H9 (cell line): ENCODE results near the gene DTD1. TPM values are rescaled to one million over a fixed set of nuclear protein-coding genes. Genes with fewer than 3 reads are reported as not detected.
A peak's percentile ranks its signal among the peaks of the same experiment; 100 is the strongest.

Experiments used
- DNase-seq: peaks from one replicate; pipeline ENCODE4 v3.0.0-alpha.2; 2017
- H2AFZ ChIP-seq: one replicate; pipeline ENCODE4 v1.6.1; 2013; ENCODE audit warnings: mild to moderate bottlenecking, low read length, control low read depth, moderate library complexity
- H2AK5ac ChIP-seq: 2 replicates; pipeline ENCODE4 v1.6.1; 2013; ENCODE audit warnings: low read length, control low read depth, mixed read lengths; ENCODE audit not compliant: insufficient read length
- H2BK120ac ChIP-seq: one replicate; pipeline ENCODE4 v1.6.1; 2013; ENCODE audit warnings: low read depth, mild to moderate bottlenecking, low read length, control low read depth, inconsistent platforms; ENCODE audit not compliant: poor library complexity, severe bottlenecking
- H2BK12ac ChIP-seq: 2 replicates; pipeline ENCODE4 v1.6.1; 2013; ENCODE audit warnings: low read length, control low read depth, mixed read lengths, low read depth; ENCODE audit not compliant: insufficient read length
- H2BK15ac ChIP-seq: 2 replicates; pipeline ENCODE4 v1.6.1; 2013; ENCODE audit warnings: low read depth, low read length, control low read depth
- H2BK20ac ChIP-seq: one replicate; pipeline ENCODE4 v1.6.1; 2013; ENCODE audit warnings: low read depth, mild to moderate bottlenecking, low read length, control low read depth, inconsistent platforms; ENCODE audit not compliant: poor library complexity, severe bottlenecking
- H2BK5ac ChIP-seq: 2 replicates; pipeline ENCODE4 v1.6.1; 2013; ENCODE audit warnings: low read length, control low read depth, mixed read lengths; ENCODE audit not compliant: insufficient read length
- H3K14ac ChIP-seq: 2 replicates; pipeline ENCODE4 v1.6.1; 2013; ENCODE audit warnings: low read length, control low read depth; ENCODE audit not compliant: insufficient read depth
- H3K18ac ChIP-seq: 2 replicates; pipeline ENCODE4 v1.6.1; 2013; ENCODE audit warnings: low read depth, mild to moderate bottlenecking, mixed read lengths, low read length, control low read depth; ENCODE audit not compliant: insufficient read length
- H3K23ac ChIP-seq: 2 replicates; pipeline ENCODE4 v1.6.1; 2013; ENCODE audit warnings: low read length, control low read depth, mixed read lengths, low read depth; ENCODE audit not compliant: insufficient read length
- H3K23me2 ChIP-seq: 2 replicates; pipeline ENCODE4 v1.6.1; 2013; ENCODE audit warnings: low read depth, mild to moderate bottlenecking, mixed read lengths, low read length, control low read depth; ENCODE audit not compliant: insufficient read length, poor library complexity, severe bottlenecking
- H3K27ac ChIP-seq: 2 replicates; pipeline ENCODE4 v1.5.1; 2013; ENCODE audit warnings: low read length, control low read depth, mixed read lengths, low read depth; ENCODE audit not compliant: insufficient read length
- H3K27me3 ChIP-seq: 2 replicates; pipeline ENCODE4 v1.6.1; 2013; ENCODE audit warnings: low read length, control low read depth, inconsistent platforms; ENCODE audit not compliant: insufficient read depth
- H3K4ac ChIP-seq: 2 replicates; pipeline ENCODE4 v1.6.1; 2013; ENCODE audit warnings: low read depth, mild to moderate bottlenecking, control low read depth, inconsistent platforms, low read length, moderate library complexity
- H3K4me1 ChIP-seq: 2 replicates; pipeline ENCODE4 v1.6.1; 2013; ENCODE audit warnings: low read length, control low read depth, inconsistent platforms; ENCODE audit not compliant: insufficient read depth
- H3K4me2 ChIP-seq: 2 replicates; pipeline ENCODE4 v1.6.1; 2013; ENCODE audit warnings: low read length, control low read depth, mixed read lengths; ENCODE audit not compliant: insufficient read length, insufficient read depth
- H3K56ac ChIP-seq: 2 replicates; pipeline ENCODE4 v1.6.1; 2013; ENCODE audit warnings: low read depth, mild to moderate bottlenecking, mixed read lengths, low read length, control low read depth; ENCODE audit not compliant: insufficient read length
- H3K79me1 ChIP-seq: 2 replicates; pipeline ENCODE4 v1.6.1; 2013; ENCODE audit warnings: low read depth, mild to moderate bottlenecking, moderate library complexity, low read length, control low read depth, inconsistent platforms; ENCODE audit not compliant: insufficient read depth, poor library complexity, severe bottlenecking
- H3K79me2 ChIP-seq: 2 replicates; pipeline ENCODE4 v1.6.1; 2013; ENCODE audit warnings: low read length, control low read depth, inconsistent platforms; ENCODE audit not compliant: insufficient read depth
- H3K9ac ChIP-seq: 2 replicates; pipeline ENCODE4 v1.6.1; 2013; ENCODE audit warnings: low read length, control low read depth, mixed read lengths; ENCODE audit not compliant: insufficient read length; ENCODE audit errors: extremely low read depth
- H3K9me3 ChIP-seq: one replicate; pipeline ENCODE4 v1.6.1; 2013; ENCODE audit warnings: low read depth, low read length, inconsistent platforms; ENCODE audit not compliant: control insufficient read depth
- H3T11ph ChIP-seq: one replicate; pipeline ENCODE4 v1.6.1; 2013; ENCODE audit warnings: mild to moderate bottlenecking, low read length, control low read depth, inconsistent platforms
- H4K20me1 ChIP-seq: one replicate; pipeline ENCODE4 v1.6.1; 2013; ENCODE audit not compliant: control insufficient read depth, insufficient read length, insufficient read depth
- H4K5ac ChIP-seq: 2 replicates; pipeline ENCODE4 v1.6.1; 2013; ENCODE audit warnings: low read depth, mild to moderate bottlenecking, mixed read lengths, low read length, control low read depth; ENCODE audit not compliant: insufficient read length
- H4K8ac ChIP-seq: replicated peaks from 2 replicates; pipeline ENCODE4 v1.6.1; 2013; ENCODE audit warnings: low read length, control low read depth, mixed read lengths, low read depth; ENCODE audit not compliant: insufficient read length
- H4K91ac ChIP-seq: 2 replicates; pipeline ENCODE4 v1.6.1; 2013; ENCODE audit warnings: low read depth, mild to moderate bottlenecking, moderate library complexity, mixed read lengths, low read length, control low read depth; ENCODE audit not compliant: insufficient read length
- H3K27ac Mint-ChIP-seq, 3 experiments: 2 replicates in 2 of 3; 3 replicates in 1 of 3; pipeline ENCODE4 v1.8.0; 2020 to 2021; ENCODE audit warnings: mixed read lengths in 3 of 3, mild to moderate bottlenecking in 1 of 3, moderate library complexity in 1 of 3
- H3K27me3 Mint-ChIP-seq: 2 replicates; pipeline ENCODE4 v1.8.0; 2021; ENCODE audit warnings: low read depth, mild to moderate bottlenecking, moderate library complexity, mixed read lengths
- H3K36me3 Mint-ChIP-seq, 3 experiments: 2 replicates in 2 of 3; 3 replicates in 1 of 3; pipeline ENCODE4 v1.8.0; 2020 to 2021; ENCODE audit warnings: low read depth in 3 of 3, mixed read lengths in 3 of 3; ENCODE audit not compliant: insufficient read depth in 1 of 3
- H3K4me1 Mint-ChIP-seq, 2 experiments: 2 replicates each; pipeline ENCODE4 v1.8.0; 2020; ENCODE audit warnings: mixed read lengths in 2 of 2
- H3K4me3 Mint-ChIP-seq, 2 experiments: 2 replicates in 1 of 2; 3 replicates in 1 of 2; pipeline ENCODE4 v1.8.0; 2020 to 2021; ENCODE audit warnings: mild to moderate bottlenecking in 2 of 2, mixed read lengths in 2 of 2, moderate library complexity in 1 of 2
- H3K9me3 Mint-ChIP-seq, 2 experiments: 2 replicates in 1 of 2; 3 replicates in 1 of 2; pipeline ENCODE4 v1.8.0; 2020; ENCODE audit warnings: mild to moderate bottlenecking in 2 of 2, mixed read lengths in 2 of 2, moderate library complexity in 1 of 2
- CTCF ChIP-seq: fragments of 200-600 bp; sonication (generic); conservative IDR thresholded peaks from 3 replicates; pipeline ENCODE4 v1.8.0; 2021; ENCODE audit warnings: antibody characterized with exemption, mild to moderate bottlenecking
- WGBS: extraction: QIAGEN DNeasy Blood & Tissue Kit; methylation state at CpG from one replicate; pipeline ENCODE4 v1.1.7; 2013; ENCODE audit warnings: missing lambda C conversion rate, low lambda C conversion rate, mixed read lengths; ENCODE audit not compliant: insufficient read length; ENCODE audit errors: extremely low coverage; 5-methylcytosine and 5-hydroxymethylcytosine counted together
- total RNA-seq: library from RNA; stranded (reverse); gene quantifications from 2 replicates; pipeline ENCODE4 v1.2.1, GENCODE V29; 2021

DTD1 gene
- total RNA-seq, 1 experiment from 2014 or later: 62.0 TPM

DNA sequence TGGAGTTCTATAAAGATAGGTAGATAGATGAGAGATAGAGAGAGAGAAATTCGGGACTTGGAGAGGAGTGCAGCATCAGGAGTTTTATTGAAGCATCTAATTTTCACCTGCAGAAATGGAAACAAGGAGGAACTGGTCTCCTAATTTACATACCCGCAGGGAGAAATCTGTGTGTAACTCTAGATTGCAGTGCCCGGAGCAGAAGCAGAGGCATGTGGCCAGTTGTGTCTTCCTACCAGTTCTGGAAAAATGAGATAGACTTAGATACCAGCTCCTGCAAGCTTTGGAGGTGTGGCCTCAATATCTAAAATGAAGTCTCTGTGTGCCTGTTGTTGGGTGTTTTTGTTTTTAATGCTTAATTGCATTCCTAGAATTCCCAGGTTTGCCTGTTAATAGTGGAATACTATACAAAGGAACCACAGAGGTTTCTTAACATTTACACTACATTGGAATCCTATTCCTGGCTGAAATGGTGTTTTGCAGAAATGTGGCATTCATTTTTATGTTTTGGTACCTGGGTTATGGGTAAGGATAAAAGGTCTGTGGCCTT, 57.4 kb downstream of the DTD1 start:
- Mint-ChIP-seq H3K27ac (peak overlapping the region in 1 of 3 experiments; percentile 64; a peak in 2 of 7 replicates), H3K9me3 (no peaks in the 10 kb centered on the region), H3K4me1 (peaks cover 21 to 23% of the 10 kb centered on the region in 2 experiments), H3K4me3 (no peak overlapping the region), H3K36me3 (no peaks in the 10 kb centered on the region; a peak in 2 of 7 replicates), H3K27me3 (no peaks in the 10 kb centered on the region)
- Histone ChIP-seq H3K4ac (no peak overlapping the region), H3K14ac (no peak overlapping the region), H4K20me1 (no peaks in the 10 kb centered on the region), H3T11ph (no peak overlapping the region), H2BK12ac (no peak overlapping the region), H3K9ac (no peak overlapping the region), H4K5ac (no peak overlapping the region), H2AK5ac (no peak overlapping the region), H2BK15ac (no peak overlapping the region), H4K8ac (no peak overlapping the region), H3K27ac (no peak overlapping the region), H3K9me3 (no peaks in the 10 kb centered on the region), H3K18ac (no peak overlapping the region), H3K23ac (no peak overlapping the region), H3K4me1 (peaks cover 2% of the 10 kb centered on the region; the same call in 1 of the 2 replicates), H3K79me1 (no peaks in the 10 kb centered on the region), H4K91ac (no peak overlapping the region), H3K56ac (no peak overlapping the region), H3K27me3 (no peaks in the 10 kb centered on the region), H2AFZ (no peak overlapping the region), H2BK20ac (no peak overlapping the region), H2BK5ac (no peak overlapping the region), H2BK120ac (no peak overlapping the region), H3K4me2 (no peak overlapping the region), H3K23me2 (no peaks in the 10 kb centered on the region), H3K79me2 (no peaks in the 10 kb centered on the region)
- DNase-seq: no peak
- TF ChIP-seq CTCF: no peak
- no CpG with 5 or more reads among the region's 3 CpGs for WGBS
